Measurements from ENCODE around the gene MIX23. TPM values are rescaled to one million over a fixed set of nuclear protein-coding genes. Genes with fewer than 3 reads are reported as not detected.

The MIX23 gene
- total and polyA plus RNA-seq, 10 of the 15 experiments (the other 5 are each of a cell fraction or from before 2014, with no cell fraction given) = 30.0 to 176 (median 62.4) TPM

GRCh38 chr3:122427857-122428471 is 44.9 kb upstream of the MIX23 start:
- Histone ChIP-seq H3K4me3 (no peak overlapping the region), H3K9ac (ENCODE audit: control insufficient read depth, insufficient read depth, low read length) (no peak overlapping the region), H2AFZ (ENCODE audit: control insufficient read depth, low read depth, low read length) (no peak overlapping the region), H3K4me1 (ENCODE audit: control insufficient read depth, insufficient read depth, low read length) (no peaks in the 10 kb centered on the region), H3K9me3 (replicated peaks; ENCODE audit: control insufficient read depth, insufficient read depth, low read length) (no peaks in the 10 kb centered on the region; the same call in 2 of the 3 replicates), H3K27ac (ENCODE audit: control insufficient read depth, insufficient read depth) (no peak overlapping the region), H3K79me2 (ENCODE audit: control insufficient read depth, insufficient read depth, low read length) (no peaks in the 10 kb centered on the region; the same call in 1 of the 2 replicates), H3K36me3 (ENCODE audit: control insufficient read depth in 2 of 2, insufficient read depth in 2 of 2, low read length in 1 of 2) (peaks cover 5 to 20% of the 10 kb centered on the region in 2 experiments), H4K20me1 (ENCODE audit: control insufficient read depth, insufficient read depth) (no peaks in the 10 kb centered on the region), H3K27me3 (replicated peaks in 1 of 2; ENCODE audit: control insufficient read depth in 2 of 2, insufficient read depth in 2 of 2, low read length in 1 of 2) (no peaks in the 10 kb centered on the region), H3K4me2 (ENCODE audit: control insufficient read depth, insufficient read depth) (no peak overlapping the region)
- peak; percentile 83 for TF ChIP-seq JUNB (IDR thresholded peaks at IDR 0.05)
- no peak for TF ChIP-seq RAD51 (IDR thresholded peaks at IDR 0.05)
- TF ChIP-seq MTA2 (IDR thresholded peaks at IDR 0.05; ENCODE audit: low read depth) = 0 out of 2 replicates have a peak, but pooled peaks have one; percentile 34
- TF ChIP-seq NFIC (IDR thresholded peaks at IDR 0.05; ENCODE audit: low read depth, low read length) = peak; percentile 87
- TF ChIP-seq ZBED1 (IDR thresholded peaks at IDR 0.05; ENCODE audit: borderline replicate concordance) = 0 out of 2 replicates have a peak, but pooled peaks have one; percentile 39
- no peak for TF ChIP-seq MAX (IDR thresholded peaks at IDR 0.05; ENCODE audit: low read depth, low read length)
- 0 out of 2 replicates have a peak, but pooled peaks have one; percentile 17 for TF ChIP-seq GABPA (IDR thresholded peaks at IDR 0.05; ENCODE audit: low read depth)
- no peak for TF ChIP-seq PKNOX1 (IDR thresholded peaks at IDR 0.05)
- TF ChIP-seq E2F4 (IDR thresholded peaks at IDR 0.05; ENCODE audit: low read depth, low read length) = no peak
- TF ChIP-seq FOXM1 (IDR thresholded peaks at IDR 0.05; ENCODE audit: low read depth, low read length) = peak; percentile 69; the same call in 1 of the 2 replicates
- TF ChIP-seq NKRF (conservative IDR thresholded peaks at IDR 0.05) = no peak
- 0 out of 2 replicates have a peak, but pooled peaks have one; percentile 52 for TF ChIP-seq PML (IDR thresholded peaks at IDR 0.05; ENCODE audit: low read length)
- TF ChIP-seq BCL11A (IDR thresholded peaks at IDR 0.05; ENCODE audit: low read depth, low read length) = peak; percentile 31; the same call in 1 of the 2 replicates
- 0 out of 2 replicates have a peak, but pooled peaks have one; percentile 31 for TF ChIP-seq MEF2A (IDR thresholded peaks at IDR 0.05; ENCODE audit: insufficient read depth, low read depth, low read length)
- TF ChIP-seq NR2F1 (conservative IDR thresholded peaks at IDR 0.05) = no peak
- no peak for TF ChIP-seq RBBP5 (conservative IDR thresholded peaks at IDR 0.05)
- TF ChIP-seq IKZF2 (IDR thresholded peaks at IDR 0.05) = 0 out of 4 replicates have a peak, but pooled peaks of 1 of the 2 experiments have one; percentile 12
- no peak for TF ChIP-seq IRF3 (IDR thresholded peaks at IDR 0.05)
- FAIRE-seq (peak; percentile 62), ATAC-seq (peak; percentile 77), DNase-seq (ENCODE audit: low read depth, low spot score) (no peak)
- ChIA-PET CTCF (interaction anchor here (0.7 to 1.2 kb wide), 3 partner anchors 10 to 884 kb away, joined by 3 to 4 read pairs (median 3); no protein-coding TSS in a partner anchor), RAD21 (ENCODE audit: unreplicated experiment) (no interaction called here), POLR2A (interaction anchor here (0.9 kb wide), 1 partner anchor 17 kb away, joined by 3 read pairs; no protein-coding TSS in a partner anchor), SMC1A (ENCODE audit: uncharacterized antibody, unreplicated experiment) (interaction anchor here (1.1 kb wide), 1 partner anchor 35 kb away, joined by 3 read pairs; no protein-coding TSS in a partner anchor)
- intact Hi-C loops (cut with micrococcal nuclease; ENCODE audit: unreplicated experiment) (no loop called here), in situ Hi-C loops (cut with MboI) (no loop called here)
- BruUV-seq (replicated peaks) = no TSS peak
- 2% methylated on average over 2 of the region's 2 CpGs for WGBS (ENCODE audit: insufficient coverage, insufficient replicate concordance, low lambda C conversion rate, missing lambda C conversion rate)

Measured in GM12878 (cell line).